Keratinocyte (primary cell): ENCODE measurements around the gene NPAS3. TPM values are rescaled to one million over a fixed set of nuclear protein-coding genes. Genes with fewer than 3 reads are reported as not detected.

Experiments
- DNase-seq: peaks from one replicate; pipeline ENCODE4 v3.0.0-alpha.2; 2011; ENCODE audit warnings: low read depth, missing footprints, low spot score
- FAIRE-seq: peaks from 2 replicates; lab custom pipeline; 2011; peaks lifted over from hg19 to GRCh38; lab: Jason Lieb, UNC
- H2AFZ ChIP-seq: 2 replicates; pipeline ENCODE4 v1.6.0; 2012; ENCODE audit warnings: low read length, control low read depth, inconsistent platforms; ENCODE audit not compliant: control insufficient read depth
- H3K27ac ChIP-seq: 2 replicates; pipeline ENCODE4 v1.5.1; 2011; ENCODE audit warnings: low read length; ENCODE audit not compliant: control insufficient read depth, insufficient read depth
- H3K27me3 ChIP-seq: 3 replicates; pipeline ENCODE4 v1.6.0; 2011; ENCODE audit warnings: low read length; ENCODE audit not compliant: control insufficient read depth, insufficient read depth; ENCODE audit errors: extremely low read depth
- H3K36me3 ChIP-seq, 2 experiments: 2 replicates in 1 of 2; 3 replicates in 1 of 2; pipeline ENCODE4 v1.5.1; 2011; ENCODE audit warnings: low read length in 2 of 2, mild to moderate bottlenecking in 1 of 2; ENCODE audit not compliant: control insufficient read depth in 2 of 2, insufficient read depth in 2 of 2; ENCODE audit errors: extremely low read depth in 1 of 2
- H3K4me1 ChIP-seq: 3 replicates; pipeline ENCODE4 v1.5.1; 2011; ENCODE audit warnings: low read length; ENCODE audit not compliant: control insufficient read depth, insufficient read depth; ENCODE audit errors: extremely low read depth
- H3K4me2 ChIP-seq: 3 replicates; pipeline ENCODE4 v1.6.0; 2011; ENCODE audit warnings: low read depth, low read length; ENCODE audit not compliant: control insufficient read depth, insufficient read depth; ENCODE audit errors: extremely low read depth
- H3K4me3 ChIP-seq, 3 experiments: fragments of 200-600 bp in 1 of 3; sonication (generic) in 1 of 3; 2 replicates in 2 of 3; 3 replicates in 1 of 3; pipeline ENCODE4 v1.5.1; 2011 to 2016; ENCODE audit warnings: low read length in 3 of 3, mild to moderate bottlenecking in 3 of 3, control low read depth in 2 of 3, inconsistent platforms in 1 of 3, low read depth in 1 of 3, mixed read lengths in 1 of 3, mixed run types in 1 of 3, moderate library complexity in 1 of 3; ENCODE audit not compliant: control insufficient read depth in 2 of 3, insufficient read depth in 2 of 3; ENCODE audit errors: extremely low read depth in 1 of 3
- H3K79me2 ChIP-seq: 2 replicates; pipeline ENCODE4 v1.6.0; 2012; ENCODE audit warnings: low read length; ENCODE audit not compliant: control insufficient read depth, insufficient read depth
- H3K9ac ChIP-seq: 3 replicates; pipeline ENCODE4 v1.6.0; 2011; ENCODE audit warnings: low read length; ENCODE audit not compliant: control insufficient read depth, insufficient read depth; ENCODE audit errors: extremely low read depth
- H3K9me1 ChIP-seq: 3 replicates; pipeline ENCODE4 v1.6.0; 2011; ENCODE audit warnings: low read length; ENCODE audit not compliant: control insufficient read depth, insufficient read depth; ENCODE audit errors: extremely low read depth
- H3K9me3 ChIP-seq: 2 replicates; pipeline ENCODE4 v1.5.1; 2012; ENCODE audit warnings: low read depth, low read length; ENCODE audit not compliant: control insufficient read depth
- H4K20me1 ChIP-seq: 3 replicates; pipeline ENCODE4 v1.6.0; 2011; ENCODE audit warnings: low read length; ENCODE audit not compliant: control insufficient read depth, insufficient read depth; ENCODE audit errors: extremely low read depth
- CTCF ChIP-seq, 3 experiments: IDR thresholded peaks in 1 of 3; conservative IDR thresholded peaks in 1 of 3; optimal IDR thresholded peaks in 1 of 3; 2 replicates in 2 of 3; 3 replicates in 1 of 3; pipeline versions ENCODE3 to v1.5.1; 2011; ENCODE audit warnings: low read length in 3 of 3, mild to moderate bottlenecking in 3 of 3, moderate library complexity in 2 of 3, control low read depth in 1 of 3, inconsistent platforms in 1 of 3; ENCODE audit not compliant: insufficient read depth in 2 of 3; ENCODE audit errors: extremely low read depth in 1 of 3
- EZH2 ChIP-seq: IDR thresholded peaks from one replicate; pipeline ENCODE4 v1.6.1; 2012; ENCODE audit warnings: inconsistent platforms, mild to moderate bottlenecking, low read length, moderate library complexity
- dilution Hi-C: fragments of 300-500 bp; cut with MboI; formaldehyde crosslinking; loops from one replicate; pipeline ENCODE4 v1.7.0; 2020; ENCODE audit warnings: low sequenced_read_pairs; ENCODE audit not compliant: extremely low pct_ligation_motif_present
- polyA plus RNA-seq, 5 experiments: library from polyadenylated mRNA; depleted of rRNA in 3 of 5; stranded (reverse) in 3 of 5; stranded (forward) in 1 of 5; unstranded in 1 of 5; fragments of >200 nt; gene quantifications; 1 replicate in 1 of 5; 2 replicates in 3 of 5; 3 replicates in 1 of 5; pipeline versions ENCODE4 v1.2.1 to v1.2.3, GENCODE V29; 2011 to 2012; ENCODE audit warnings: missing spikeins in 2 of 5, low read depth in 1 of 5, low replicate concordance in 1 of 5

The NPAS3 gene
- polyA plus RNA-seq, 1 donor (not counting 4 experiments of a cell fraction or from before 2014, with no cell fraction given) = 0.07 TPM

- Histone ChIP-seq H3K79me2 (no peaks in the 10 kb centered on the region), H3K27ac (no peak overlapping the region), H3K9ac (no peak overlapping the region), H4K20me1 (no peaks in the 10 kb centered on the region), H3K4me3 (no peak overlapping the region), H3K4me2 (no peak overlapping the region), H3K9me1 (no peaks in the 10 kb centered on the region), H3K9me3 (no peaks in the 10 kb centered on the region), H2AFZ (no peak overlapping the region), H3K36me3 (no peaks in the 10 kb centered on the region), H3K4me1 (no peaks in the 10 kb centered on the region), H3K27me3 (no peaks in the 10 kb centered on the region)
- dilution Hi-C loops = no loop called here
- TF ChIP-seq CTCF (optimal IDR thresholded peaks at IDR 0.05 in 1 of 3, IDR thresholded peaks at IDR 0.05 in 1 of 3, conservative IDR thresholded peaks at IDR 0.05 in 1 of 3; ENCODE audit: extremely low read depth in 1 of 3, insufficient read depth in 2 of 3, low read length in 3 of 3) (no peak), EZH2 (no peak)
- no peak for FAIRE-seq
- no peak for DNase-seq
Measured at GRCh38 chr14:32900547-32900946, 38.1 kb upstream of the NPAS3 start.

GRCh38 chr14:32905013-32905412 is 33.7 kb upstream of the NPAS3 start:
- Histone ChIP-seq H3K4me1 (no peaks in the 10 kb centered on the region), H3K79me2 (no peaks in the 10 kb centered on the region), H4K20me1 (no peaks in the 10 kb centered on the region), H3K9ac (no peak overlapping the region), H3K27me3 (no peaks in the 10 kb centered on the region), H3K4me3 (no peak overlapping the region), H3K27ac (no peak overlapping the region), H3K9me3 (no peaks in the 10 kb centered on the region), H3K36me3 (no peaks in the 10 kb centered on the region), H3K9me1 (no peaks in the 10 kb centered on the region), H2AFZ (no peak overlapping the region), H3K4me2 (no peak overlapping the region)
- dilution Hi-C loops = no loop called here
- TF ChIP-seq CTCF (optimal IDR thresholded peaks at IDR 0.05 in 1 of 3, IDR thresholded peaks at IDR 0.05 in 1 of 3, conservative IDR thresholded peaks at IDR 0.05 in 1 of 3; ENCODE audit: extremely low read depth in 1 of 3, insufficient read depth in 2 of 3, low read length in 3 of 3) = no peak
- no peak for TF ChIP-seq EZH2
- FAIRE-seq = no peak
- no peak for DNase-seq
